IMR-90 (cell line): Measurements from ENCODE around the gene MARCHF2. TPM values are rescaled to one million over a fixed set of nuclear protein-coding genes. Genes with fewer than 3 reads are reported as not detected.
A peak's percentile ranks its signal among the peaks of the same experiment; 100 is the strongest.

ENCODE experiments used
- ATAC-seq: fragments of 200-7000 bp; cut with Tn5 transposase; 2 replicates; pipeline ENCODE4 v1.9.1; 2020; ENCODE audit warnings: low read depth, mild to moderate bottlenecking, moderate library complexity
- Bru-seq: library from RNA; stranded (reverse); fragments of 400-500 nt; gene quantifications from one replicate; lab custom pipeline; 2021; lab: Mats Ljungman, UMichigan
- BruChase-seq, 2 experiments: library from RNA; stranded (reverse); fragments of 400-500 nt; gene quantifications; one replicate each; lab custom pipeline; 2021; lab: Mats Ljungman, UMichigan
- BruUV-seq: library from RNA; stranded (reverse); fragments of 400-500 nt; replicated peaks from 2 replicates; lab custom pipeline; 2021; lab: Mats Ljungman, UMichigan
- CTCF ChIA-PET: fragments of 300-600 bp; formaldehyde crosslinking; extraction: SDS; loops from one replicate; lab custom pipeline; 2021; ENCODE audit warnings: antibody characterized with exemption; lab: Yijun Ruan, JAX
- POLR2A ChIA-PET: fragments of 300-600 bp; sonication (Branson Sonifier 250); formaldehyde crosslinking; loops from one replicate; lab custom pipeline; 2022; ENCODE audit warnings: antibody characterized with exemption; ENCODE audit not compliant: unreplicated experiment; lab: Charles Lee
- DNase-seq: peaks from one replicate; pipeline ENCODE4 v3.0.0; 2013
- H2AFZ ChIP-seq: replicated peaks from 2 replicates; pipeline ENCODE3; 2013; ENCODE audit warnings: low read length, mild to moderate bottlenecking; ENCODE audit not compliant: poor library complexity
- H2AK5ac ChIP-seq: 2 replicates; pipeline ENCODE4 v1.6.1; 2013; ENCODE audit warnings: low read depth, low read length, inconsistent platforms
- H2AK9ac ChIP-seq: replicated peaks from 2 replicates; pipeline ENCODE3; 2013; ENCODE audit warnings: mild to moderate bottlenecking, low read depth, low read length, moderate library complexity; ENCODE audit not compliant: poor library complexity
- H2BK120ac ChIP-seq: 2 replicates; pipeline ENCODE4 v1.6.1; 2013; ENCODE audit warnings: low read depth, low read length, inconsistent platforms
- H2BK15ac ChIP-seq: 3 replicates; pipeline ENCODE4 v1.6.1; 2013; ENCODE audit warnings: low read depth, low read length, inconsistent platforms
- H2BK20ac ChIP-seq: 2 replicates; pipeline ENCODE4 v1.6.1; 2013; ENCODE audit warnings: low read depth, mild to moderate bottlenecking, inconsistent platforms, low read length, moderate library complexity
- H2BK5ac ChIP-seq: 2 replicates; pipeline ENCODE4 v1.6.1; 2013; ENCODE audit warnings: mild to moderate bottlenecking, low read depth, low read length, inconsistent platforms; ENCODE audit not compliant: poor library complexity, severe bottlenecking
- H3K14ac ChIP-seq: replicated peaks from 2 replicates; pipeline ENCODE4 v1.6.1; 2013; ENCODE audit warnings: low read depth, low read length, inconsistent platforms
- H3K18ac ChIP-seq: 2 replicates; pipeline ENCODE4 v1.6.1; 2013; ENCODE audit warnings: low read depth, low read length, control low read depth
- H3K23ac ChIP-seq: 2 replicates; pipeline ENCODE4 v1.6.1; 2013; ENCODE audit warnings: low read depth, low read length, inconsistent platforms
- H3K27ac ChIP-seq: 2 replicates; pipeline ENCODE4 v1.5.1; 2013; ENCODE audit warnings: mild to moderate bottlenecking, control low read depth, low read length; ENCODE audit not compliant: insufficient read depth
- H3K27me3 ChIP-seq: 2 replicates; pipeline ENCODE4 v1.6.1; 2013; ENCODE audit warnings: low read length; ENCODE audit not compliant: control insufficient read depth, insufficient read depth
- H3K36me3 ChIP-seq: 2 replicates; pipeline ENCODE4 v1.6.1; 2013; ENCODE audit warnings: low read length, mixed read lengths; ENCODE audit not compliant: control insufficient read depth, insufficient read depth
- H3K4ac ChIP-seq: 2 replicates; pipeline ENCODE4 v1.6.1; 2013; ENCODE audit warnings: low read depth, low read length, inconsistent platforms
- H3K4me1 ChIP-seq: 2 replicates; pipeline ENCODE4 v1.6.1; 2013; ENCODE audit warnings: low read length, mixed read lengths; ENCODE audit not compliant: control insufficient read depth, insufficient read depth
- H3K4me2 ChIP-seq: 2 replicates; pipeline ENCODE4 v1.6.1; 2013; ENCODE audit warnings: low read depth, mild to moderate bottlenecking, control low read depth, low read length, moderate library complexity
- H3K4me3 ChIP-seq: 2 replicates; pipeline ENCODE4 v1.5.1; 2013; ENCODE audit warnings: low read depth, mild to moderate bottlenecking, control low read depth, low read length, moderate library complexity; ENCODE audit not compliant: insufficient read depth
- H3K56ac ChIP-seq: 2 replicates; pipeline ENCODE4 v1.6.1; 2013; ENCODE audit warnings: low read length, inconsistent platforms; ENCODE audit not compliant: insufficient read depth; ENCODE audit errors: extremely low read depth
- H3K79me1 ChIP-seq, 2 experiments: 2 replicates each; pipeline ENCODE4 v1.6.1; 2013; ENCODE audit warnings: low read length in 2 of 2, inconsistent platforms in 1 of 2, low read depth in 1 of 2
- H3K9ac ChIP-seq: 2 replicates; pipeline ENCODE4 v1.6.1; 2013; ENCODE audit warnings: low read depth, low read length, control low read depth
- H3K9me1 ChIP-seq: 2 replicates; pipeline ENCODE4 v1.6.1; 2013; ENCODE audit warnings: low read length, inconsistent platforms; ENCODE audit not compliant: insufficient read depth
- H3K9me3 ChIP-seq: 2 replicates; pipeline ENCODE4 v1.6.1; 2013; ENCODE audit warnings: low read length; ENCODE audit not compliant: control insufficient read depth, insufficient read depth
- H4K20me1 ChIP-seq: 2 replicates; pipeline ENCODE4 v1.6.1; 2013; ENCODE audit warnings: low read length, inconsistent platforms; ENCODE audit not compliant: insufficient read depth
- H4K5ac ChIP-seq: 2 replicates; pipeline ENCODE4 v1.6.1; 2013; ENCODE audit warnings: mild to moderate bottlenecking, low read depth, low read length, control low read depth
- H4K8ac ChIP-seq, 2 experiments: 2 replicates each; pipeline ENCODE4 v1.6.1; 2013; ENCODE audit warnings: low read depth in 2 of 2, low read length in 2 of 2, control low read depth in 1 of 2, inconsistent platforms in 1 of 2
- H4K91ac ChIP-seq: 2 replicates; pipeline ENCODE4 v1.6.1; 2013; ENCODE audit warnings: low read depth, low read length, inconsistent platforms; ENCODE audit not compliant: insufficient read depth
- BHLHE40 ChIP-seq: fragments of 150-350 bp; IDR thresholded peaks from 2 replicates; pipeline ENCODE4 v1.6.1; 2016; ENCODE audit warnings: mild to moderate bottlenecking, low read depth, low read length
- CHD1 ChIP-seq: IDR thresholded peaks from 2 replicates; pipeline ENCODE4 v1.6.1; 2012; ENCODE audit warnings: low read depth, low read length, improper control_type of control experiment
- MAFK ChIP-seq: IDR thresholded peaks from 2 replicates; pipeline ENCODE4 v1.6.1; 2012; ENCODE audit warnings: low read depth, low read length, improper control_type of control experiment
- MXI1 ChIP-seq: IDR thresholded peaks from 2 replicates; pipeline ENCODE4 v1.6.1; 2012; ENCODE audit warnings: low read depth, mild to moderate bottlenecking, low read length, moderate library complexity, borderline replicate concordance
- NFE2L2 ChIP-seq: fragments of 150-350 bp; IDR thresholded peaks from 2 replicates; pipeline ENCODE4 v1.6.1; 2016; ENCODE audit warnings: low read depth, mild to moderate bottlenecking, low read length
- WGBS, 2 experiments: methylation state at CpG; one replicate each; pipeline versions ENCODE4 v1.1.5 to v1.1.7; 2013; ENCODE audit warnings: missing lambda C conversion rate in 2 of 2; ENCODE audit not compliant: insufficient read length in 1 of 2; ENCODE audit errors: extremely low coverage in 2 of 2; 5-methylcytosine and 5-hydroxymethylcytosine counted together
- dilution Hi-C: fragments of 300-500 bp; cut with HindIII; formaldehyde crosslinking; loops from one replicate; pipeline ENCODE4 v1.14.3; 2018; ENCODE audit warnings: low sequenced_read_pairs; ENCODE audit not compliant: unreplicated experiment
- in situ Hi-C: fragments of 300-500 bp; cut with MboI; formaldehyde crosslinking; loops from 3 replicates; pipeline ENCODE4 v1.14.3; 2019; ENCODE audit warnings: low sequenced_read_pairs, inconsistent platforms, mixed read lengths
- intact Hi-C: fragments of 100-400 bp; cut with micrococcal nuclease; formaldehyde crosslinking; loops from 2 replicates; pipeline ENCODE4 v1.10.0; 2022
- long read RNA-seq: library from polyadenylated mRNA; unstranded; transcript quantifications from one replicate; pipeline ENCODE4 v2.0.0, GENCODE V29; 2021; ENCODE audit not compliant: unreplicated experiment
- polyA plus RNA-seq, 3 experiments: library from polyadenylated mRNA; depleted of rRNA; stranded (reverse); fragments of >200 nt; gene quantifications; 2 replicates each; pipeline ENCODE4 v1.2.3, GENCODE V29; 2012; ENCODE audit warnings: low replicate concordance in 1 of 3
- total RNA-seq: library from RNA; depleted of rRNA; stranded (reverse); fragments of >200 nt; gene quantifications from 2 replicates; pipeline ENCODE4 v1.2.3, GENCODE V29; 2012; rRNA removed
- TF ChIP-seq, protein P1 (sequence below): fragments of 150-350 bp; IDR thresholded peaks from 2 replicates; pipeline ENCODE4 v1.6.1; 2016; ENCODE audit warnings: low read depth, mild to moderate bottlenecking, low read length, moderate library complexity, borderline replicate concordance
- TF ChIP-seq, protein P2 (sequence below): conservative IDR thresholded peaks from 2 replicates; pipeline ENCODE4 v1.5.1; 2012; ENCODE audit warnings: mild to moderate bottlenecking, low read depth, low read length, improper control_type of control experiment
- TF ChIP-seq, protein P3 (sequence below): fragments of 150-350 bp; IDR thresholded peaks from 2 replicates; pipeline ENCODE4 v1.6.1; 2017; ENCODE audit warnings: mild to moderate bottlenecking, antibody characterized with exemption, low read length, low read depth

The MARCHF2 gene, protein sequence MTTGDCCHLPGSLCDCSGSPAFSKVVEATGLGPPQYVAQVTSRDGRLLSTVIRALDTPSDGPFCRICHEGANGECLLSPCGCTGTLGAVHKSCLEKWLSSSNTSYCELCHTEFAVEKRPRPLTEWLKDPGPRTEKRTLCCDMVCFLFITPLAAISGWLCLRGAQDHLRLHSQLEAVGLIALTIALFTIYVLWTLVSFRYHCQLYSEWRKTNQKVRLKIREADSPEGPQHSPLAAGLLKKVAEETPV
- total RNA-seq (48.6 and 58.8 TPM in 2 replicates), polyA plus RNA-seq (2012; rRNA removed) (33.8 and 39.1 TPM in 2 replicates), Bru-seq, nascent RNA (percentile 42 among the genes with signal in this experiment), BruChase-seq, experiment 1, labeled RNA remaining after a 6-hour chase (percentile 51 among the genes with signal in this experiment), BruChase-seq, experiment 2, labeled RNA remaining after a 2-hour chase (percentile 40 among the genes with signal in this experiment)
- polyA plus RNA-seq (2012; cell fraction: cytosol; rRNA removed) = 13.0 and 59.2 TPM in 2 replicates
- 29.7 and 55.1 TPM in 2 replicates for polyA plus RNA-seq (2012; cell fraction: nucleus; rRNA removed; ENCODE audit: low replicate concordance)
- long read RNA-seq, transcript MARCH2-201 (5 exons, 1,376 nt) = major isoform, 19 of 46 reads
- long read RNA-seq, partial matches to known transcripts = 6 of 46 reads
- long read RNA-seq, other reads (novel, unspliced or antisense) = 20 of 46 reads

DNA sequence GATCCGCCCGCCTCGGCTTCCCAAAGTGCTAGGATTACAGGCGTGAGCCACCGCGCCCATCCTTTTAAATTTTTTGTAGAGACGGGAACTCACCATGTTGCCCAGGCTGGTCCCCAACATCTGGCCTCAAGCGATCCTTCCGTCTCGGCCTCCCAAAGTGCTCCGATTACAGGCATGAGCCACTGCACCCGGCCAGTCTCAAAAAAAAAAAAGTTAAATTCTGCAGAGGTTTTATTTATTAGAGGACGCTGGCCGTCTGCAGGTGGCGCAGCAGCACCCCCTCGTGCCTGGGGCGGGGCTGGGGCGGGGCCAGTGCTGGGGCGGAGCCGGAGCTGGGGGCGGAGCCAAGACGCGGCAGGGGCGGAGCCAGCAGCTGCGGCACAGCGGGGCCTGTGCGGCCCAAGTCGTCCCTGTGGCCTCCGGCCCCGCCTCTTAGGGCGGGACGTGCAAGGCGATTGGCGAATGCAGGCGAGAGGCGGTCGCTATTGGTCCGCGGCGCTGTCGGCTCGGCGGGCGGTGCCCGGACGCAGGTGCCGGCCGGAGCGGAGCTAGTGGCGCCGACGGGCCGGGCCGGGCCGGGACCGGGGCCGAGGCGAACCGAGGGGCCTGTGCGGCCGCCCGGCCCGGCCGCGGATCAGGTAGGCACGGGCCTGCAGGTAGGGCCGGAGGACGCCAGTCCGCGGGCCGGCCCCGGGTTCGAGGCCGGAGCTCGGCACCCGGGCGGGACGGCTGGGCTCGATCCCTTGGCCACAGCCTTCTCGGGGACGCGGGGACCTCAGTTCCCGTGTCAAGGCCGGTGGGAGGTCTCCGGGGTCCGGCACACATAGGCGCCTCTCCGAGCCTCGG is at the start of gene MARCHF2:
MARCHF2 (plus strand) TSS at position 523 of the 846 bp plus-strand sequence. CDS start 8,536 bp downstream, outside the sequence.
- dilution Hi-C loops (no loop called here), intact Hi-C loops (loop anchor here (5.0 kb wide), 3 partner anchors 34 to 164 kb away; partner anchors contain the start of gene MYO1F), in situ Hi-C loops (no loop called here)
- TF ChIP-seq, protein P1, sequence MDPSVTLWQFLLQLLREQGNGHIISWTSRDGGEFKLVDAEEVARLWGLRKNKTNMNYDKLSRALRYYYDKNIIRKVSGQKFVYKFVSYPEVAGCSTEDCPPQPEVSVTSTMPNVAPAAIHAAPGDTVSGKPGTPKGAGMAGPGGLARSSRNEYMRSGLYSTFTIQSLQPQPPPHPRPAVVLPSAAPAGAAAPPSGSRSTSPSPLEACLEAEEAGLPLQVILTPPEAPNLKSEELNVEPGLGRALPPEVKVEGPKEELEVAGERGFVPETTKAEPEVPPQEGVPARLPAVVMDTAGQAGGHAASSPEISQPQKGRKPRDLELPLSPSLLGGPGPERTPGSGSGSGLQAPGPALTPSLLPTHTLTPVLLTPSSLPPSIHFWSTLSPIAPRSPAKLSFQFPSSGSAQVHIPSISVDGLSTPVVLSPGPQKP = no peak
- TF ChIP-seq MXI1 = 0 out of 2 replicates have a peak, but pooled peaks have one; percentile 21
- peak; percentile 83 for TF ChIP-seq BHLHE40
- no peak for TF ChIP-seq CHD1
- no peak for TF ChIP-seq MAFK
- no peak for TF ChIP-seq NFE2L2
- TF ChIP-seq, protein P2, sequence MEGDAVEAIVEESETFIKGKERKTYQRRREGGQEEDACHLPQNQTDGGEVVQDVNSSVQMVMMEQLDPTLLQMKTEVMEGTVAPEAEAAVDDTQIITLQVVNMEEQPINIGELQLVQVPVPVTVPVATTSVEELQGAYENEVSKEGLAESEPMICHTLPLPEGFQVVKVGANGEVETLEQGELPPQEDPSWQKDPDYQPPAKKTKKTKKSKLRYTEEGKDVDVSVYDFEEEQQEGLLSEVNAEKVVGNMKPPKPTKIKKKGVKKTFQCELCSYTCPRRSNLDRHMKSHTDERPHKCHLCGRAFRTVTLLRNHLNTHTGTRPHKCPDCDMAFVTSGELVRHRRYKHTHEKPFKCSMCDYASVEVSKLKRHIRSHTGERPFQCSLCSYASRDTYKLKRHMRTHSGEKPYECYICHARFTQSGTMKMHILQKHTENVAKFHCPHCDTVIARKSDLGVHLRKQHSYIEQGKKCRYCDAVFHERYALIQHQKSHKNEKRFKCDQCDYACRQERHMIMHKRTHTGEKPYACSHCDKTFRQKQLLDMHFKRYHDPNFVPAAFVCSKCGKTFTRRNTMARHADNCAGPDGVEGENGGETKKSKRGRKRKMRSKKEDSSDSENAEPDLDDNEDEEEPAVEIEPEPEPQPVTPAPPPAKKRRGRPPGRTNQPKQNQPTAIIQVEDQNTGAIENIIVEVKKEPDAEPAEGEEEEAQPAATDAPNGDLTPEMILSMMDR = peak; percentile 74
- TF ChIP-seq, protein P3, sequence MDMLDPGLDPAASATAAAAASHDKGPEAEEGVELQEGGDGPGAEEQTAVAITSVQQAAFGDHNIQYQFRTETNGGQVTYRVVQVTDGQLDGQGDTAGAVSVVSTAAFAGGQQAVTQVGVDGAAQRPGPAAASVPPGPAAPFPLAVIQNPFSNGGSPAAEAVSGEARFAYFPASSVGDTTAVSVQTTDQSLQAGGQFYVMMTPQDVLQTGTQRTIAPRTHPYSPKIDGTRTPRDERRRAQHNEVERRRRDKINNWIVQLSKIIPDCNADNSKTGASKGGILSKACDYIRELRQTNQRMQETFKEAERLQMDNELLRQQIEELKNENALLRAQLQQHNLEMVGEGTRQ = peak; percentile 24; the same call in 1 of the 2 replicates

More for the DNA sequence above, at the start of gene MARCHF2:
- H3K23ac ChIP-seq = peak within 1 kb of the TSS; percentile 80; the same call in 1 of the 2 replicates
- H2BK120ac ChIP-seq = no peak within 1 kb of the TSS
- H4K91ac ChIP-seq = peak within 1 kb of the TSS; percentile 14; the same call in 1 of the 2 replicates
- H4K8ac ChIP-seq = peak within 1 kb of the TSS; percentile 55 to 59; a peak in 2 of 4 replicates
- H2BK15ac ChIP-seq = 0 out of 3 replicates have a peak within 1 kb of the TSS, but pooled peaks have one; percentile 7
- 25% methylated on average over 18 of the region's 89 CpGs; no CpG with 5 or more reads in 1 of the 2 experiments for WGBS, 2 experiments
- CTCF ChIA-PET = interaction anchor here (0.6 to 1.4 kb wide), 8 partner anchors 11 to 166 kb away, joined by 3 to 4 read pairs (median 3); no protein-coding TSS in a partner anchor
- no peaks in the 10 kb centered on the region for H4K20me1 ChIP-seq
- peak within 1 kb of the TSS; percentile 99 for H3K4me2 ChIP-seq
- peak within 1 kb of the TSS; percentile 94 for H2AFZ ChIP-seq
- H3K14ac ChIP-seq = peak within 1 kb of the TSS; percentile 52
- no peak within 1 kb of the TSS for H2BK5ac ChIP-seq
- H2AK9ac ChIP-seq = peak within 1 kb of the TSS; percentile 91
- peak within 1 kb of the TSS; percentile 36; the same call in 1 of the 2 replicates for H4K5ac ChIP-seq
- H3K36me3 ChIP-seq = no peaks in the 10 kb centered on the region
- H3K4ac ChIP-seq = peak within 1 kb of the TSS; percentile 35
- H3K4me1 ChIP-seq = peaks cover 4% of the 10 kb centered on the region
- no peak within 1 kb of the TSS; the same call in 1 of the 2 replicates for H3K27ac ChIP-seq
- no TSS peak for BruUV-seq
- ATAC-seq = peak; percentile 100
- H2AK5ac ChIP-seq = peak within 1 kb of the TSS; percentile 56; the same call in 1 of the 2 replicates
- no peak within 1 kb of the TSS for H3K56ac ChIP-seq
- no peaks in the 10 kb centered on the region for H3K9me3 ChIP-seq
- no peaks in the 10 kb centered on the region for H3K27me3 ChIP-seq
- H3K79me1 ChIP-seq = peaks cover 0 to 7% of the 10 kb centered on the region in 2 experiments; a peak in 2 of 4 replicates
- H2BK20ac ChIP-seq = no peak within 1 kb of the TSS
- POLR2A ChIA-PET = interaction anchor here (0.6 to 0.7 kb wide), 2 partner anchors 13 to 31 kb away, joined by 3 to 8 read pairs; no protein-coding TSS in a partner anchor
- H3K18ac ChIP-seq = no peak within 1 kb of the TSS
- peak within 1 kb of the TSS; percentile 55; the same call in 1 of the 2 replicates for H3K9ac ChIP-seq
- H3K4me3 ChIP-seq = peak within 1 kb of the TSS; percentile 67
- peak; percentile 97 for DNase-seq
- 0 out of 2 replicates have a peak, but pooled peaks cover 3% of the 10 kb centered on the region for H3K9me1 ChIP-seq
